ENCODE results near the gene CORO2A. TPM values are rescaled to one million over a fixed set of nuclear protein-coding genes. Genes with fewer than 3 reads are reported as not detected.

Gene CORO2A
- total and polyA plus RNA-seq, 10 of the 15 experiments (the other 5 are each of a cell fraction or from before 2014, with no cell fraction given) = 1.0 to 5.3 (median 3.5) TPM

GRCh38 chr9:98219364-98219716 lies 26.9 kb upstream of the CORO2A start:
- no peaks in the 10 kb centered on the region for H3K27me3 ChIP-seq (replicated peaks in 1 of 2; ENCODE audit: control insufficient read depth in 2 of 2, insufficient read depth in 2 of 2, low read length in 1 of 2)
- ATAC-seq (no peak), DNase-seq (ENCODE audit: low read depth, low spot score) (no peak), FAIRE-seq (no peak)
- H4K20me1 ChIP-seq (ENCODE audit: control insufficient read depth, insufficient read depth) = no peaks in the 10 kb centered on the region
- CTCF ChIA-PET = interaction anchor here (1.3 kb wide), 1 partner anchor 12 kb away, joined by 4 read pairs; no protein-coding TSS in a partner anchor
- no peaks in the 10 kb centered on the region for H3K9me3 ChIP-seq (replicated peaks; ENCODE audit: control insufficient read depth, insufficient read depth, low read length)
- 66% methylated on average over 7 of the region's 7 CpGs for WGBS (ENCODE audit: insufficient coverage, insufficient replicate concordance, low lambda C conversion rate, missing lambda C conversion rate)
- H2AFZ ChIP-seq (ENCODE audit: control insufficient read depth, low read depth, low read length) = no peak overlapping the region
- no peaks in the 10 kb centered on the region for H3K36me3 ChIP-seq (ENCODE audit: control insufficient read depth in 2 of 2, insufficient read depth in 2 of 2, low read length in 1 of 2)
- no peak overlapping the region for H3K9ac ChIP-seq (ENCODE audit: control insufficient read depth, insufficient read depth, low read length)
- no peak overlapping the region for H3K4me3 ChIP-seq
- H3K4me1 ChIP-seq (ENCODE audit: control insufficient read depth, insufficient read depth, low read length) = no peaks in the 10 kb centered on the region
- RAD21 ChIA-PET (ENCODE audit: unreplicated experiment) = no interaction called here
- no TSS peak for BruUV-seq (replicated peaks)
- H3K79me2 ChIP-seq (ENCODE audit: control insufficient read depth, insufficient read depth, low read length) = no peaks in the 10 kb centered on the region
- SMC1A ChIA-PET (ENCODE audit: uncharacterized antibody, unreplicated experiment) = no interaction called here
- no peak overlapping the region for H3K27ac ChIP-seq (ENCODE audit: control insufficient read depth, insufficient read depth)
- H3K4me2 ChIP-seq (ENCODE audit: control insufficient read depth, insufficient read depth) = no peak overlapping the region
- intact Hi-C loops (cut with micrococcal nuclease; ENCODE audit: unreplicated experiment) (no loop called here), in situ Hi-C loops (cut with MboI) (no loop called here)
- POLR2A ChIA-PET = no interaction called here
- TF ChIP-seq BCL11A (IDR thresholded peaks at IDR 0.05; ENCODE audit: low read depth, low read length) (no peak), BCLAF1 (IDR thresholded peaks at IDR 0.05) (no peak), POLR2AphosphoS2 (IDR thresholded peaks at IDR 0.05; ENCODE audit: low read depth, low read length) (no peak), BACH1 (IDR thresholded peaks at IDR 0.05; ENCODE audit: borderline replicate concordance) (no peak), SIX5 (IDR thresholded peaks at IDR 0.05; ENCODE audit: low read depth, low read length, severe bottlenecking) (no peak), RAD51 (IDR thresholded peaks at IDR 0.05) (no peak), GATAD2B (conservative IDR thresholded peaks at IDR 0.05; ENCODE audit: low read depth) (no peak), ZNF24 (IDR thresholded peaks at IDR 0.05) (no peak), TCF12 (IDR thresholded peaks at IDR 0.05; ENCODE audit: low read depth, low read length) (no peak), NKRF (conservative IDR thresholded peaks at IDR 0.05) (no peak), NFIC (IDR thresholded peaks at IDR 0.05; ENCODE audit: low read depth, low read length) (no peak), SMAD1 (IDR thresholded peaks at IDR 0.05; ENCODE audit: low read depth, partially characterized antibody) (no peak), ZNF274 (IDR thresholded peaks at IDR 0.05; ENCODE audit: insufficient read depth, insufficient read length) (no peak), ESRRA (IDR thresholded peaks at IDR 0.05; ENCODE audit: low read length) (no peak), FOXM1 (IDR thresholded peaks at IDR 0.05; ENCODE audit: low read depth, low read length) (no peak)
- TF ChIP-seq, protein P1, sequence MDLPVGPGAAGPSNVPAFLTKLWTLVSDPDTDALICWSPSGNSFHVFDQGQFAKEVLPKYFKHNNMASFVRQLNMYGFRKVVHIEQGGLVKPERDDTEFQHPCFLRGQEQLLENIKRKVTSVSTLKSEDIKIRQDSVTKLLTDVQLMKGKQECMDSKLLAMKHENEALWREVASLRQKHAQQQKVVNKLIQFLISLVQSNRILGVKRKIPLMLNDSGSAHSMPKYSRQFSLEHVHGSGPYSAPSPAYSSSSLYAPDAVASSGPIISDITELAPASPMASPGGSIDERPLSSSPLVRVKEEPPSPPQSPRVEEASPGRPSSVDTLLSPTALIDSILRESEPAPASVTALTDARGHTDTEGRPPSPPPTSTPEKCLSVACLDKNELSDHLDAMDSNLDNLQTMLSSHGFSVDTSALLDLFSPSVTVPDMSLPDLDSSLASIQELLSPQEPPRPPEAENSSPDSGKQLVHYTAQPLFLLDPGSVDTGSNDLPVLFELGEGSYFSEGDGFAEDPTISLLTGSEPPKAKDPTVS (IDR thresholded peaks at IDR 0.05; ENCODE audit: low read depth, low read length) = no peak
- TF ChIP-seq, protein P2, sequence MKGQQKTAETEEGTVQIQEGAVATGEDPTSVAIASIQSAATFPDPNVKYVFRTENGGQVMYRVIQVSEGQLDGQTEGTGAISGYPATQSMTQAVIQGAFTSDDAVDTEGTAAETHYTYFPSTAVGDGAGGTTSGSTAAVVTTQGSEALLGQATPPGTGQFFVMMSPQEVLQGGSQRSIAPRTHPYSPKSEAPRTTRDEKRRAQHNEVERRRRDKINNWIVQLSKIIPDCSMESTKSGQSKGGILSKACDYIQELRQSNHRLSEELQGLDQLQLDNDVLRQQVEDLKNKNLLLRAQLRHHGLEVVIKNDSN (IDR thresholded peaks at IDR 0.05; ENCODE audit: borderline replicate concordance, extremely low read length, insufficient read depth, low read depth, low read length) = no peak
- TF ChIP-seq, protein P3, sequence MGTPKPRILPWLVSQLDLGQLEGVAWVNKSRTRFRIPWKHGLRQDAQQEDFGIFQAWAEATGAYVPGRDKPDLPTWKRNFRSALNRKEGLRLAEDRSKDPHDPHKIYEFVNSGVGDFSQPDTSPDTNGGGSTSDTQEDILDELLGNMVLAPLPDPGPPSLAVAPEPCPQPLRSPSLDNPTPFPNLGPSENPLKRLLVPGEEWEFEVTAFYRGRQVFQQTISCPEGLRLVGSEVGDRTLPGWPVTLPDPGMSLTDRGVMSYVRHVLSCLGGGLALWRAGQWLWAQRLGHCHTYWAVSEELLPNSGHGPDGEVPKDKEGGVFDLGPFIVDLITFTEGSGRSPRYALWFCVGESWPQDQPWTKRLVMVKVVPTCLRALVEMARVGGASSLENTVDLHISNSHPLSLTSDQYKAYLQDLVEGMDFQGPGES (IDR thresholded peaks at IDR 0.05) = no peak
